ENCODE data around the gene DGUOK. TPM values are rescaled to one million over a fixed set of nuclear protein-coding genes. Genes with fewer than 3 reads are reported as not detected.

DGUOK gene
- total RNA-seq, 1 donor from 2014 or later, result 62.9 TPM

- intact Hi-C loops (cut with micrococcal nuclease), result no loop called here
Measured at GRCh38 chr2:73944714-73945113, 18.0 kb downstream of the DGUOK start.

- intact Hi-C loops (cut with micrococcal nuclease), result no loop called here
Measured at GRCh38 chr2:73946215-73946614, 19.5 kb downstream of the DGUOK start.

GRCh38 chr2:73946666-73947065 lies 20.0 kb downstream of the DGUOK start:
- intact Hi-C loops (cut with micrococcal nuclease), result no loop called here

- intact Hi-C loops (cut with micrococcal nuclease), result no loop called here
Measured at GRCh38 chr2:73947412-73948018, 20.8 kb downstream of the DGUOK start.

GRCh38 chr2:73949802-73950201 lies 23.1 kb downstream of the DGUOK start:
- intact Hi-C loops (cut with micrococcal nuclease), result no loop called here

- intact Hi-C loops (cut with micrococcal nuclease), result no loop called here
Measured at GRCh38 chr2:73952499-73953446, 26.1 kb downstream of the DGUOK start.

GRCh38 chr2:73956218-73956865 lies 29.7 kb downstream of the DGUOK start:
- intact Hi-C loops (cut with micrococcal nuclease), result no loop called here

- intact Hi-C loops (cut with micrococcal nuclease), result no loop called here
Measured at GRCh38 chr2:73961274-73961673, 34.6 kb downstream of the DGUOK start.

GRCh38 chr2:73961823-73962615 lies 35.3 kb downstream of the DGUOK start:
- intact Hi-C loops (cut with micrococcal nuclease), result no loop called here

- intact Hi-C loops (cut with micrococcal nuclease), result no loop called here
Measured at GRCh38 chr2:73962798-73963197, 36.1 kb downstream of the DGUOK start.

GRCh38 chr2:73963385-73964120 lies 36.9 kb downstream of the DGUOK start:
- intact Hi-C loops (cut with micrococcal nuclease), result no loop called here

GRCh38 chr2:73964223-73964622 lies 37.5 kb downstream of the DGUOK start:
- intact Hi-C loops (cut with micrococcal nuclease), result no loop called here

- intact Hi-C loops (cut with micrococcal nuclease), result no loop called here
Measured at GRCh38 chr2:73965053-73965452, 38.4 kb downstream of the DGUOK start.

- intact Hi-C loops (cut with micrococcal nuclease), result no loop called here
Measured at GRCh38 chr2:73968357-73968937, 41.8 kb downstream of the DGUOK start.

GRCh38 chr2:73969356-73969755 lies 42.7 kb downstream of the DGUOK start:
- intact Hi-C loops (cut with micrococcal nuclease), result no loop called here

- intact Hi-C loops (cut with micrococcal nuclease), result loop anchor here (2.0 kb wide), 1 partner anchor 17 kb away; no protein-coding TSS in a partner anchor
Measured at GRCh38 chr2:73970141-73970803, 43.6 kb downstream of the DGUOK start.

GRCh38 chr2:73970850-73971471 lies 44.3 kb downstream of the DGUOK start:
- intact Hi-C loops (cut with micrococcal nuclease), result loop anchor here (1.0 to 2.0 kb wide), 2 partner anchors 16 to 45 kb away; partner anchors contain the start of gene DGUOK

- intact Hi-C loops (cut with micrococcal nuclease), result loop anchor here (1.0 to 2.0 kb wide), 2 partner anchors 15 to 45 kb away; partner anchors contain the start of gene DGUOK
Measured at GRCh38 chr2:73971722-73972121, 45.0 kb downstream of the DGUOK start.

- intact Hi-C loops (cut with micrococcal nuclease), result no loop called here
Measured at GRCh38 chr2:73972846-73973245, 46.2 kb downstream of the DGUOK start.

All from T-helper 1 cell treated with Interleukin-12 subunit alpha and Interleukin-12 subunit beta and Interleukin-4 antibody, amounts not matched to agents 30 ng/mL and 1 ng/mL, for 36 hours (primary cell).